Mammary epithelial cell (primary cell): ENCODE results near the gene TCTN3.

Source experiments
- EZH2 ChIP-seq: IDR thresholded peaks from 2 replicates; pipeline ENCODE4 v1.6.1; 2012; ENCODE audit warnings: low read length, inconsistent platforms, borderline replicate concordance
- TF ChIP-seq, protein P1 (sequence below), 2 donors: IDR thresholded peaks in 1 of 2; conservative IDR thresholded peaks in 1 of 2; 2 replicates each; pipeline ENCODE4 v1.5.1; 2011 to 2012; ENCODE audit warnings: inconsistent platforms in 2 of 2, low read length in 2 of 2, mild to moderate bottlenecking in 2 of 2, control low read depth in 1 of 2, low read depth in 1 of 2; ENCODE audit not compliant: insufficient read depth in 1 of 2; ENCODE audit errors: extremely low read depth in 1 of 2

DNA sequence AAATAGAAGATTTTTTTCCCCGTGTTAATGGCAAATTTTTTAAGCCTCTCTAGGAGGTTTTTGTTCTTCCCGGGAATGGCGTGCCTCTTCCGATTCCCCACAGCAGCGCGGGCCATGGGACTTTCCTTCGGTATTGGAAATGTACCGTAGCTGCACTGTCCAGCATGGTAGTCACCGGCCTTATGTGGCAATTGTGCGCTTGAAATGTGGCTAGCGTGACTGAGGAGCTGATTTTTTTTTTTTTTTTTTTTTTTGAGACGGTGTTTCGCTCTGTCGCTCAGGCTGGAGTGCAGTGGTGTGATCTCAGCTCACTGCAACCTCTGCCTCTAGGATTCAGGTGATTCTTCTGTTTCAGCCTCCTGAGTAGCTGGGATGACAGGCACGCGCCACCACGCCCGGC lies 938 bp upstream of the TCTN3 start:
- TF ChIP-seq, protein P1, sequence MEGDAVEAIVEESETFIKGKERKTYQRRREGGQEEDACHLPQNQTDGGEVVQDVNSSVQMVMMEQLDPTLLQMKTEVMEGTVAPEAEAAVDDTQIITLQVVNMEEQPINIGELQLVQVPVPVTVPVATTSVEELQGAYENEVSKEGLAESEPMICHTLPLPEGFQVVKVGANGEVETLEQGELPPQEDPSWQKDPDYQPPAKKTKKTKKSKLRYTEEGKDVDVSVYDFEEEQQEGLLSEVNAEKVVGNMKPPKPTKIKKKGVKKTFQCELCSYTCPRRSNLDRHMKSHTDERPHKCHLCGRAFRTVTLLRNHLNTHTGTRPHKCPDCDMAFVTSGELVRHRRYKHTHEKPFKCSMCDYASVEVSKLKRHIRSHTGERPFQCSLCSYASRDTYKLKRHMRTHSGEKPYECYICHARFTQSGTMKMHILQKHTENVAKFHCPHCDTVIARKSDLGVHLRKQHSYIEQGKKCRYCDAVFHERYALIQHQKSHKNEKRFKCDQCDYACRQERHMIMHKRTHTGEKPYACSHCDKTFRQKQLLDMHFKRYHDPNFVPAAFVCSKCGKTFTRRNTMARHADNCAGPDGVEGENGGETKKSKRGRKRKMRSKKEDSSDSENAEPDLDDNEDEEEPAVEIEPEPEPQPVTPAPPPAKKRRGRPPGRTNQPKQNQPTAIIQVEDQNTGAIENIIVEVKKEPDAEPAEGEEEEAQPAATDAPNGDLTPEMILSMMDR (conservative IDR thresholded peaks at IDR 0.05 in 1 of 2, IDR thresholded peaks at IDR 0.05 in 1 of 2; ENCODE audit: extremely low read depth in 1 of 2, insufficient read depth in 1 of 2, low read depth in 1 of 2, low read length in 2 of 2): no peak
- TF ChIP-seq EZH2: no peak
